NCI-H128 (cell line): ENCODE data around the gene EVX2.

Experiments
- DNase-seq: peaks from one replicate; lab custom pipeline; 2025; ENCODE audit not compliant: unreplicated experiment; lab: John Stamatoyannopoulos, UW

The EVX2 gene

GRCh38 chr2:176122052-176122682, 38.4 kb upstream of the EVX2 start:
- DNase-seq, result no peak

GRCh38 chr2:176121190-176122051, 37.7 kb upstream of the EVX2 start:
- no peak for DNase-seq

- DNase-seq, result no peak
Measured at GRCh38 chr2:176120364-176121189, 36.8 kb upstream of the EVX2 start.

- DNase-seq, result no peak
Measured at GRCh38 chr2:176118601-176119339, 35.0 kb upstream of the EVX2 start.

- DNase-seq, result no peak
Measured at GRCh38 chr2:176117823-176118371, 34.1 kb upstream of the EVX2 start.

GRCh38 chr2:176117162-176117822, 33.5 kb upstream of the EVX2 start:
- DNase-seq, result no peak

- no peak for DNase-seq
Measured at GRCh38 chr2:176115883-176116813, 32.4 kb upstream of the EVX2 start, which contains the start of gene HOXD10. Gene HOXD10, plus strand, starts transcription at chr2:176116778. Its CDS starts 56 bp downstream, at chr2:176116834.

- no peak for DNase-seq
Measured at GRCh38 chr2:176114930-176115625, 31.3 kb upstream of the EVX2 start.

GRCh38 chr2:176114120-176114929, 30.6 kb upstream of the EVX2 start:
- no peak for DNase-seq

- DNase-seq, result no peak
Measured at GRCh38 chr2:176112375-176113302, 28.9 kb upstream of the EVX2 start.

GRCh38 chr2:176111846-176112374, 28.1 kb upstream of the EVX2 start:
- DNase-seq, result no peak

- DNase-seq, result peak; percentile 71
Measured at GRCh38 chr2:176111309-176111663, 27.5 kb upstream of the EVX2 start.

GRCh38 chr2:176110415-176111308, 26.9 kb upstream of the EVX2 start:
- no peak for DNase-seq

GRCh38 chr2:176109946-176110345, 26.2 kb upstream of the EVX2 start:
- DNase-seq, result no peak

GRCh38 chr2:176109192-176109901, 25.6 kb upstream of the EVX2 start:
- no peak for DNase-seq
